Measurements from ENCODE around the gene PRRT1B.

DNA sequence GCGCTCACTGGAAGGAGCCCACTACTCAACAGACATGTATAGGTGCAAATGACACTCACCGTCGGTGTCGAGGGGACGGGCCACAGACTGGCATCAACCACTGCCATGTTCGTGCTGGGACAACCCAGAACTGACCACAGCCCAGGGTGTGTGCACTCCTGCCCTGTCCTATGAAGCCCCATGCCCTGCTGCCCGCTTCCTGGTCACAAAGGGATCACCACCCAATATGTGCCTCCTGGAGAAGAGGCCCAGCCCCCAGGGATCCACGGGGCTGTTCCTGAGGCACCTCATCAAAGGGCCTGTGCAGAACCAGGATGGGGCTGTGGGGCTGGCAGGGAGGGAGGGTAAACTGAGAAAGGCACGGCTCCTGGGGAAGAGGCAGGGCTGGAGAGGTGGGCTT is 43.1 kb downstream of the PRRT1B start:
- TF ChIP-seq POLR2A (IDR thresholded peaks at IDR 0.05; ENCODE audit: low read length) (no peak), GATA1 (IDR thresholded peaks at IDR 0.05; ENCODE audit: low read depth, low read length) (no peak)

All from erythroblast (primary cell).